Chondrocyte (in vitro differentiated cells): ENCODE data around the gene SEMA7A. TPM values are rescaled to one million over a fixed set of nuclear protein-coding genes. Genes with fewer than 3 reads are reported as not detected.

ENCODE experiments used
- DNase-seq: peaks from one replicate; pipeline ENCODE4 v3.0.0; 2021; ENCODE audit warnings: mixed read lengths, low spot score
- H3K27ac Mint-ChIP-seq: one replicate; pipeline ENCODE4 v1.8.0; 2021; ENCODE audit warnings: mild to moderate bottlenecking, moderate library complexity, mixed read lengths; ENCODE audit not compliant: unreplicated experiment
- H3K27me3 Mint-ChIP-seq: 2 replicates; pipeline ENCODE4 v1.8.0; 2021; ENCODE audit warnings: low read depth, mixed read lengths
- H3K36me3 Mint-ChIP-seq: 2 replicates; pipeline ENCODE4 v1.8.0; 2021; ENCODE audit warnings: low read depth, mixed read lengths
- H3K4me1 Mint-ChIP-seq: 2 replicates; pipeline ENCODE4 v1.8.0; 2021; ENCODE audit warnings: low read depth, mild to moderate bottlenecking, mixed read lengths
- H3K4me3 Mint-ChIP-seq: one replicate; pipeline ENCODE4 v1.8.0; 2021; ENCODE audit warnings: mild to moderate bottlenecking, moderate library complexity, mixed read lengths; ENCODE audit not compliant: unreplicated experiment
- H3K9me3 Mint-ChIP-seq: 2 replicates; pipeline ENCODE4 v1.8.0; 2021; ENCODE audit warnings: low read depth, mixed read lengths
- total RNA-seq: library from RNA; stranded (reverse); gene quantifications from 3 replicates; pipeline ENCODE4 v1.2.1, GENCODE V29; 2021
- TF ChIP-seq, protein P1 (sequence below): fragments of 200-600 bp; sonication (generic); IDR thresholded peaks from 2 replicates; pipeline ENCODE4 v1.5.0; 2021; ENCODE audit warnings: antibody characterized with exemption, mild to moderate bottlenecking, moderate library complexity

SEMA7A gene
- total RNA-seq, 1 donor from 2014 or later, result 2.3 TPM

DNA sequence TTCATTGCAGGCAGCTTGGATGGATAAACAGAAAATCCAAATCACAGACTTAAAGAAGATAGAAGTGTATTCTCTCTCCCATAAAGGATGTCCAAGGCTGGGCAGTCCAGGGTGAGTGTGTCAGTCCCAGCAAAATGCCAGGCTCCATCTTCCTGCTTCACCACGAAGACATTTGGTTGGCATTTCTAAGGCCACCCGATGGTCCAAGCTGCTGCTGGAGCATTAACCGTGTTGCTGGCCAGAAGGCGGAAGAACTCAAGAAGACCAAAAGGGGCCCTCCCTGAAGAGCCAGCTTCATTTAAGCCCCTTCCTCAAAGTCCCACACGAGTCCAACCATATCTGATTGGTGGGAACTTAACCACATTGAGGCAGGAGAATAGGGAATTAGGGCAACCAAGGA is 63.3 kb downstream of the SEMA7A start:
- DNase-seq, result no peak
- Mint-ChIP-seq H3K4me3 (no peak overlapping the region), H3K27me3 (peaks cover 21% of the 10 kb centered on the region), H3K36me3 (no peaks in the 10 kb centered on the region), H3K4me1 (peaks cover 11% of the 10 kb centered on the region), H3K27ac (no peak overlapping the region), H3K9me3 (no peaks in the 10 kb centered on the region)
- TF ChIP-seq, protein P1, sequence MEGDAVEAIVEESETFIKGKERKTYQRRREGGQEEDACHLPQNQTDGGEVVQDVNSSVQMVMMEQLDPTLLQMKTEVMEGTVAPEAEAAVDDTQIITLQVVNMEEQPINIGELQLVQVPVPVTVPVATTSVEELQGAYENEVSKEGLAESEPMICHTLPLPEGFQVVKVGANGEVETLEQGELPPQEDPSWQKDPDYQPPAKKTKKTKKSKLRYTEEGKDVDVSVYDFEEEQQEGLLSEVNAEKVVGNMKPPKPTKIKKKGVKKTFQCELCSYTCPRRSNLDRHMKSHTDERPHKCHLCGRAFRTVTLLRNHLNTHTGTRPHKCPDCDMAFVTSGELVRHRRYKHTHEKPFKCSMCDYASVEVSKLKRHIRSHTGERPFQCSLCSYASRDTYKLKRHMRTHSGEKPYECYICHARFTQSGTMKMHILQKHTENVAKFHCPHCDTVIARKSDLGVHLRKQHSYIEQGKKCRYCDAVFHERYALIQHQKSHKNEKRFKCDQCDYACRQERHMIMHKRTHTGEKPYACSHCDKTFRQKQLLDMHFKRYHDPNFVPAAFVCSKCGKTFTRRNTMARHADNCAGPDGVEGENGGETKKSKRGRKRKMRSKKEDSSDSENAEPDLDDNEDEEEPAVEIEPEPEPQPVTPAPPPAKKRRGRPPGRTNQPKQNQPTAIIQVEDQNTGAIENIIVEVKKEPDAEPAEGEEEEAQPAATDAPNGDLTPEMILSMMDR, result no peak

GRCh38 chr15:74369756-74370155 is 64.0 kb downstream of the SEMA7A start:
- H3K4me3 Mint-ChIP-seq, result no peak overlapping the region
- no peak for DNase-seq
- TF ChIP-seq, protein P1, result no peak
- no peaks in the 10 kb centered on the region for H3K36me3 Mint-ChIP-seq
- H3K9me3 Mint-ChIP-seq, result no peaks in the 10 kb centered on the region
- H3K27ac Mint-ChIP-seq, result no peak overlapping the region
- H3K27me3 Mint-ChIP-seq, result peaks cover 24% of the 10 kb centered on the region
- peaks cover 10% of the 10 kb centered on the region for H3K4me1 Mint-ChIP-seq

DNA sequence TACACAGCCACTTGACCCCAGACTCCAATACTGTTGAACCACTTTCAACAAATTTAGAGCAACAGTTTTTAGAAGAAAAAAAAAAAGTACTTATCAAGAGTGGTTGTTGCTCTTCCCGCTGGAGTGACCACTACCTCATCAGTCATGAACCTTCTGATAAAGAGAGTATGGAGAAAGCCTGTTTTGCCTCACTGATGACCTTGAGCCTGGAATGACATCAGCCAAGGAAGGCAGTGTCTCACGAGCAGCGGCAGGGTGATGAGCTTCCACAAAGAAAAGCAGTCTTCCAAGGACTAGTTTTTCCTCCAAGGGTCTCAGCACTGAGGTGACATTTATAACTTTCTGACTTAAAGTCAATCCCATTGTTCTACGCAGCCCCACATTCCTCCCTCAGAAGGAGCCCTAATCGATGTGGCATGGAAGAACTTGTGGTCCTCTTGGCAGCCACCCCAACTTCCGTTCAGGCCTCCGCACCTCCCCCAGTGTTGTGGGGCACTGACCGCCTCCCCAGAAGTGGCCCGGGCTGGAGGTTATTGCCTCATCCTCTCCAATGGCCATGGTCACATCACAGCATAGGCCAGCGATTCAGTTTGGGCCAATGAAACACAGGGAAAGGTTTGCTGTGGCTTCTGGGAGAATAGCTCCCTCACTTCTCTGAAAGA is 64.5 kb downstream of the SEMA7A start:
- peaks cover 5% of the 10 kb centered on the region for H3K4me1 Mint-ChIP-seq
- H3K27me3 Mint-ChIP-seq, result peaks cover 26% of the 10 kb centered on the region
- H3K9me3 Mint-ChIP-seq, result no peaks in the 10 kb centered on the region
- TF ChIP-seq, protein P1, result no peak
- no peak overlapping the region for H3K27ac Mint-ChIP-seq
- H3K4me3 Mint-ChIP-seq, result no peak overlapping the region
- DNase-seq, result no peak
- H3K36me3 Mint-ChIP-seq, result no peaks in the 10 kb centered on the region

DNA sequence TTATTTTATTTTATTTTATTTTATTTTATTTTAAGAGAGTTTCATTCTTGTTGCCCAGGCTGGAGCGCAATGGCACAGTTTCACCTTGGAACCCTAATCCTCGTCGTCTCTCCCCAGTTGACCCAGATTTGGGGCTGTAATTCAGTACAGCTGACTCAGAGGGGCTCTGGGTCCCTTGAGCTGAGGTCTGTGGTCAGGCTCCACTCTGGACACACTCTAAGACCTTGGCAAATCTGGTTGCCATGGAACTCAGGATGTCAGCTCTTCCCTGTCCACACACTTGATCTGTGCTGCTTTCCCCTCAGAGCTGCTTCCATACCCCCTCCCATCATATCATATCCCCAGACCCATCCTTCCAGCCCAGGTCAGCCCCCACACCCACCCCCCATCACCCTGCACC is 65.6 kb downstream of the SEMA7A start:
- TF ChIP-seq, protein P1, result no peak
- Mint-ChIP-seq H3K9me3 (no peaks in the 10 kb centered on the region), H3K4me3 (no peak overlapping the region), H3K27ac (no peak overlapping the region), H3K4me1 (peaks cover 5% of the 10 kb centered on the region), H3K27me3 (peaks cover 29% of the 10 kb centered on the region), H3K36me3 (no peaks in the 10 kb centered on the region)
- DNase-seq, result no peak

DNA sequence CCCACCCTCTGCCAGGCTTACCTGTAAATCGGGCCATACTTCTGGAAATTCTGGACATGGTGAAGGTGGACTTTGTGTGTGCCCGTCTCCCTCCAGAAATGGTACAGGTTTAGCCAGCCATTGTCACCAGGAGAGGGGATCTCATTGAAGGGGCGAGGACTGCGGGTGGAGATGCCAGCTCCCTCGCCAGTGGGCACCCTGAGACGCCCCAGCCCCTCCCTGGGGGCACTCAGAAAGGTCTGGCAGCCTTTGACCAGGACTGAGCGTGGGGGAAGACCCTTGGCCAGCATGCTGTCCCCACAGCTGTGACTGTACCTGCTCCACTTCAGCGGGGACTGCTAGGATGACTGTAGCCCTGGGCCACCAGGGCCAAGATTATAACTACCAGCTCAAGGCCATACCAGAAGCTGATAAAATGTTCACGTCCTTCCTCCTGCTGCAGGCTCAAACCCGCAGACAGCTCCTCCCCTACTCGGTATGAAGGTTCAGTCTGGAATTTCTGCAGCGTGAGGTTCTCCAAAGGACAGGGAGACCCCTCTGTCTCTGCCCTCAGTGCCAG is 66.4 kb downstream of the SEMA7A start, which contains the start of gene CYP11A1:
CYP11A1 (minus strand) TSS at position 351 of the 559 bp plus-strand sequence; CDS start at position 290, 61 bp downstream.
- no peak for DNase-seq
- no peaks in the 10 kb centered on the region for H3K9me3 Mint-ChIP-seq
- no peaks in the 10 kb centered on the region for H3K36me3 Mint-ChIP-seq
- peak within 1 kb of the TSS; percentile 40 for H3K4me3 Mint-ChIP-seq
- peaks cover 26% of the 10 kb centered on the region for H3K27me3 Mint-ChIP-seq
- no peak within 1 kb of the TSS for H3K27ac Mint-ChIP-seq
- TF ChIP-seq, protein P1, result no peak
- peaks cover 5% of the 10 kb centered on the region for H3K4me1 Mint-ChIP-seq
